H9 (cell line): ENCODE data around the gene ITPK1. TPM values are rescaled to one million over a fixed set of nuclear protein-coding genes. Genes with fewer than 3 reads are reported as not detected.

Source experiments
- DNase-seq: peaks from one replicate; pipeline ENCODE4 v3.0.0-alpha.2; 2017
- H2AFZ ChIP-seq: one replicate; pipeline ENCODE4 v1.6.1; 2013; ENCODE audit warnings: mild to moderate bottlenecking, low read length, control low read depth, moderate library complexity
- H2AK5ac ChIP-seq: 2 replicates; pipeline ENCODE4 v1.6.1; 2013; ENCODE audit warnings: low read length, control low read depth, mixed read lengths; ENCODE audit not compliant: insufficient read length
- H2BK120ac ChIP-seq: one replicate; pipeline ENCODE4 v1.6.1; 2013; ENCODE audit warnings: low read depth, mild to moderate bottlenecking, low read length, control low read depth, inconsistent platforms; ENCODE audit not compliant: poor library complexity, severe bottlenecking
- H2BK12ac ChIP-seq: 2 replicates; pipeline ENCODE4 v1.6.1; 2013; ENCODE audit warnings: low read length, control low read depth, mixed read lengths, low read depth; ENCODE audit not compliant: insufficient read length
- H2BK15ac ChIP-seq: 2 replicates; pipeline ENCODE4 v1.6.1; 2013; ENCODE audit warnings: low read depth, low read length, control low read depth
- H2BK20ac ChIP-seq: one replicate; pipeline ENCODE4 v1.6.1; 2013; ENCODE audit warnings: low read depth, mild to moderate bottlenecking, low read length, control low read depth, inconsistent platforms; ENCODE audit not compliant: poor library complexity, severe bottlenecking
- H2BK5ac ChIP-seq: 2 replicates; pipeline ENCODE4 v1.6.1; 2013; ENCODE audit warnings: low read length, control low read depth, mixed read lengths; ENCODE audit not compliant: insufficient read length
- H3K14ac ChIP-seq: 2 replicates; pipeline ENCODE4 v1.6.1; 2013; ENCODE audit warnings: low read length, control low read depth; ENCODE audit not compliant: insufficient read depth
- H3K18ac ChIP-seq: 2 replicates; pipeline ENCODE4 v1.6.1; 2013; ENCODE audit warnings: low read depth, mild to moderate bottlenecking, mixed read lengths, low read length, control low read depth; ENCODE audit not compliant: insufficient read length
- H3K23ac ChIP-seq: 2 replicates; pipeline ENCODE4 v1.6.1; 2013; ENCODE audit warnings: low read length, control low read depth, mixed read lengths, low read depth; ENCODE audit not compliant: insufficient read length
- H3K23me2 ChIP-seq: 2 replicates; pipeline ENCODE4 v1.6.1; 2013; ENCODE audit warnings: low read depth, mild to moderate bottlenecking, mixed read lengths, low read length, control low read depth; ENCODE audit not compliant: insufficient read length, poor library complexity, severe bottlenecking
- H3K27ac ChIP-seq: 2 replicates; pipeline ENCODE4 v1.5.1; 2013; ENCODE audit warnings: low read length, control low read depth, mixed read lengths, low read depth; ENCODE audit not compliant: insufficient read length
- H3K27me3 ChIP-seq: 2 replicates; pipeline ENCODE4 v1.6.1; 2013; ENCODE audit warnings: low read length, control low read depth, inconsistent platforms; ENCODE audit not compliant: insufficient read depth
- H3K4ac ChIP-seq: 2 replicates; pipeline ENCODE4 v1.6.1; 2013; ENCODE audit warnings: low read depth, mild to moderate bottlenecking, control low read depth, inconsistent platforms, low read length, moderate library complexity
- H3K4me1 ChIP-seq: 2 replicates; pipeline ENCODE4 v1.6.1; 2013; ENCODE audit warnings: low read length, control low read depth, inconsistent platforms; ENCODE audit not compliant: insufficient read depth
- H3K4me2 ChIP-seq: 2 replicates; pipeline ENCODE4 v1.6.1; 2013; ENCODE audit warnings: low read length, control low read depth, mixed read lengths; ENCODE audit not compliant: insufficient read length, insufficient read depth
- H3K56ac ChIP-seq: 2 replicates; pipeline ENCODE4 v1.6.1; 2013; ENCODE audit warnings: low read depth, mild to moderate bottlenecking, mixed read lengths, low read length, control low read depth; ENCODE audit not compliant: insufficient read length
- H3K79me1 ChIP-seq: 2 replicates; pipeline ENCODE4 v1.6.1; 2013; ENCODE audit warnings: low read depth, mild to moderate bottlenecking, moderate library complexity, low read length, control low read depth, inconsistent platforms; ENCODE audit not compliant: insufficient read depth, poor library complexity, severe bottlenecking
- H3K79me2 ChIP-seq: 2 replicates; pipeline ENCODE4 v1.6.1; 2013; ENCODE audit warnings: low read length, control low read depth, inconsistent platforms; ENCODE audit not compliant: insufficient read depth
- H3K9ac ChIP-seq: 2 replicates; pipeline ENCODE4 v1.6.1; 2013; ENCODE audit warnings: low read length, control low read depth, mixed read lengths; ENCODE audit not compliant: insufficient read length; ENCODE audit errors: extremely low read depth
- H3K9me3 ChIP-seq: one replicate; pipeline ENCODE4 v1.6.1; 2013; ENCODE audit warnings: low read depth, low read length, inconsistent platforms; ENCODE audit not compliant: control insufficient read depth
- H3T11ph ChIP-seq: one replicate; pipeline ENCODE4 v1.6.1; 2013; ENCODE audit warnings: mild to moderate bottlenecking, low read length, control low read depth, inconsistent platforms
- H4K20me1 ChIP-seq: one replicate; pipeline ENCODE4 v1.6.1; 2013; ENCODE audit not compliant: control insufficient read depth, insufficient read length, insufficient read depth
- H4K5ac ChIP-seq: 2 replicates; pipeline ENCODE4 v1.6.1; 2013; ENCODE audit warnings: low read depth, mild to moderate bottlenecking, mixed read lengths, low read length, control low read depth; ENCODE audit not compliant: insufficient read length
- H4K8ac ChIP-seq: replicated peaks from 2 replicates; pipeline ENCODE4 v1.6.1; 2013; ENCODE audit warnings: low read length, control low read depth, mixed read lengths, low read depth; ENCODE audit not compliant: insufficient read length
- H4K91ac ChIP-seq: 2 replicates; pipeline ENCODE4 v1.6.1; 2013; ENCODE audit warnings: low read depth, mild to moderate bottlenecking, moderate library complexity, mixed read lengths, low read length, control low read depth; ENCODE audit not compliant: insufficient read length
- H3K27ac Mint-ChIP-seq, 3 experiments: 2 replicates in 2 of 3; 3 replicates in 1 of 3; pipeline ENCODE4 v1.8.0; 2020 to 2021; ENCODE audit warnings: mixed read lengths in 3 of 3, mild to moderate bottlenecking in 1 of 3, moderate library complexity in 1 of 3
- H3K27me3 Mint-ChIP-seq: 2 replicates; pipeline ENCODE4 v1.8.0; 2021; ENCODE audit warnings: low read depth, mild to moderate bottlenecking, moderate library complexity, mixed read lengths
- H3K36me3 Mint-ChIP-seq, 3 experiments: 2 replicates in 2 of 3; 3 replicates in 1 of 3; pipeline ENCODE4 v1.8.0; 2020 to 2021; ENCODE audit warnings: low read depth in 3 of 3, mixed read lengths in 3 of 3; ENCODE audit not compliant: insufficient read depth in 1 of 3
- H3K4me1 Mint-ChIP-seq, 2 experiments: 2 replicates each; pipeline ENCODE4 v1.8.0; 2020; ENCODE audit warnings: mixed read lengths in 2 of 2
- H3K4me3 Mint-ChIP-seq, 2 experiments: 2 replicates in 1 of 2; 3 replicates in 1 of 2; pipeline ENCODE4 v1.8.0; 2020 to 2021; ENCODE audit warnings: mild to moderate bottlenecking in 2 of 2, mixed read lengths in 2 of 2, moderate library complexity in 1 of 2
- H3K9me3 Mint-ChIP-seq, 2 experiments: 2 replicates in 1 of 2; 3 replicates in 1 of 2; pipeline ENCODE4 v1.8.0; 2020; ENCODE audit warnings: mild to moderate bottlenecking in 2 of 2, mixed read lengths in 2 of 2, moderate library complexity in 1 of 2
- WGBS: extraction: QIAGEN DNeasy Blood & Tissue Kit; methylation state at CpG from one replicate; pipeline ENCODE4 v1.1.7; 2013; ENCODE audit warnings: missing lambda C conversion rate, low lambda C conversion rate, mixed read lengths; ENCODE audit not compliant: insufficient read length; ENCODE audit errors: extremely low coverage; 5-methylcytosine and 5-hydroxymethylcytosine counted together
- total RNA-seq: library from RNA; stranded (reverse); gene quantifications from 2 replicates; pipeline ENCODE4 v1.2.1, GENCODE V29; 2021
- TF ChIP-seq, protein P1 (sequence below): fragments of 200-600 bp; sonication (generic); conservative IDR thresholded peaks from 3 replicates; pipeline ENCODE4 v1.8.0; 2021; ENCODE audit warnings: antibody characterized with exemption, mild to moderate bottlenecking

The ITPK1 gene
- total RNA-seq, 1 experiment from 2014 or later, result 92.7 TPM

DNA sequence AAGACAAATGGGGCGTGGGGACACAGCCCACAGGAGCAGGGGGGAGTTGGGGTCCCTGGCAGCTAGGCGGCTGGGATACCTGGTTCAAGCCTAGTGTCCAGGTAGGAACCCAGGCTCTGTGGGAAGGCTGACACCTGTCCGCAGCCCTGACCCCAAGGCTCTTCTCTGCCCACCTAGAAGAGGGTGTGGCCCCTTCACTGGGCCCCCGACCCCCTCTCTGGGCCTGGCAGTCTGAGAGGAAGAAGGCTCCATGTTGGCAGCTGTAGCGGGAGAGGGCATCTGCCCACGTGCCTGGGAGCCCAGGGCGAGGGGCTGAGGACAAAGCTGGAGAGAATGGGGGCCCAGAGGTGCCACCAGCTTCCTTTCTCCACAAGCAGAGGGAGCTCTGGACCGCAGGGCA is 182.2 kb downstream of the ITPK1 start:
- no peak overlapping the region for H3T11ph ChIP-seq
- no peak overlapping the region for H3K4me3 Mint-ChIP-seq
- no peak for DNase-seq
- no peak overlapping the region for H2AFZ ChIP-seq
- no peak overlapping the region for H3K4me2 ChIP-seq
- H3K9ac ChIP-seq, result no peak overlapping the region
- no peaks in the 10 kb centered on the region for H3K79me2 ChIP-seq
- no peaks in the 10 kb centered on the region; a peak in 1 of 5 replicates for H3K9me3 Mint-ChIP-seq
- no peaks in the 10 kb centered on the region for H4K20me1 ChIP-seq
- H3K4ac ChIP-seq, result no peak overlapping the region
- no peak overlapping the region for H3K23ac ChIP-seq
- no peak overlapping the region for H4K91ac ChIP-seq
- H2BK20ac ChIP-seq, result no peak overlapping the region
- WGBS, result no CpG with 5 or more reads among the region's 8 CpGs
- H4K8ac ChIP-seq, result no peak overlapping the region
- no peak overlapping the region for H2BK15ac ChIP-seq
- H3K18ac ChIP-seq, result no peak overlapping the region
- H3K9me3 ChIP-seq, result no peaks in the 10 kb centered on the region
- H4K5ac ChIP-seq, result no peak overlapping the region
- H3K27me3 ChIP-seq, result no peaks in the 10 kb centered on the region
- no peak overlapping the region for H3K27ac ChIP-seq
- no peak overlapping the region for H2BK120ac ChIP-seq
- H3K56ac ChIP-seq, result no peak overlapping the region
- peaks cover 0 to 2% (median 0%) of the 10 kb centered on the region in 3 experiments; a peak in 3 of 7 replicates for H3K36me3 Mint-ChIP-seq
- H2BK12ac ChIP-seq, result no peak overlapping the region
- H3K4me1 ChIP-seq, result no peaks in the 10 kb centered on the region
- H3K14ac ChIP-seq, result no peak overlapping the region
- no peaks in the 10 kb centered on the region for H3K23me2 ChIP-seq
- TF ChIP-seq, protein P1, sequence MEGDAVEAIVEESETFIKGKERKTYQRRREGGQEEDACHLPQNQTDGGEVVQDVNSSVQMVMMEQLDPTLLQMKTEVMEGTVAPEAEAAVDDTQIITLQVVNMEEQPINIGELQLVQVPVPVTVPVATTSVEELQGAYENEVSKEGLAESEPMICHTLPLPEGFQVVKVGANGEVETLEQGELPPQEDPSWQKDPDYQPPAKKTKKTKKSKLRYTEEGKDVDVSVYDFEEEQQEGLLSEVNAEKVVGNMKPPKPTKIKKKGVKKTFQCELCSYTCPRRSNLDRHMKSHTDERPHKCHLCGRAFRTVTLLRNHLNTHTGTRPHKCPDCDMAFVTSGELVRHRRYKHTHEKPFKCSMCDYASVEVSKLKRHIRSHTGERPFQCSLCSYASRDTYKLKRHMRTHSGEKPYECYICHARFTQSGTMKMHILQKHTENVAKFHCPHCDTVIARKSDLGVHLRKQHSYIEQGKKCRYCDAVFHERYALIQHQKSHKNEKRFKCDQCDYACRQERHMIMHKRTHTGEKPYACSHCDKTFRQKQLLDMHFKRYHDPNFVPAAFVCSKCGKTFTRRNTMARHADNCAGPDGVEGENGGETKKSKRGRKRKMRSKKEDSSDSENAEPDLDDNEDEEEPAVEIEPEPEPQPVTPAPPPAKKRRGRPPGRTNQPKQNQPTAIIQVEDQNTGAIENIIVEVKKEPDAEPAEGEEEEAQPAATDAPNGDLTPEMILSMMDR, result no peak
- no peaks in the 10 kb centered on the region; the same call in 1 of the 2 replicates for H3K27me3 Mint-ChIP-seq
- H3K79me1 ChIP-seq, result no peaks in the 10 kb centered on the region
- no peak overlapping the region; a peak in 1 of 7 replicates for H3K27ac Mint-ChIP-seq
- H2BK5ac ChIP-seq, result no peak overlapping the region
- H3K4me1 Mint-ChIP-seq, result no peaks in the 10 kb centered on the region
- H2AK5ac ChIP-seq, result no peak overlapping the region
